GM21786 (cell line): ENCODE results near the gene VAC14.

Experiments
- ATAC-seq: cut with Tn5 transposase; IDR thresholded peaks from one replicate; pipeline ENCODE4 v1.9.1; 2021; ENCODE audit not compliant: unreplicated experiment

VAC14 gene

GRCh38 chr16:70665806-70666735 lies 134.9 kb downstream of the VAC14 start:
- no peak for ATAC-seq

DNA sequence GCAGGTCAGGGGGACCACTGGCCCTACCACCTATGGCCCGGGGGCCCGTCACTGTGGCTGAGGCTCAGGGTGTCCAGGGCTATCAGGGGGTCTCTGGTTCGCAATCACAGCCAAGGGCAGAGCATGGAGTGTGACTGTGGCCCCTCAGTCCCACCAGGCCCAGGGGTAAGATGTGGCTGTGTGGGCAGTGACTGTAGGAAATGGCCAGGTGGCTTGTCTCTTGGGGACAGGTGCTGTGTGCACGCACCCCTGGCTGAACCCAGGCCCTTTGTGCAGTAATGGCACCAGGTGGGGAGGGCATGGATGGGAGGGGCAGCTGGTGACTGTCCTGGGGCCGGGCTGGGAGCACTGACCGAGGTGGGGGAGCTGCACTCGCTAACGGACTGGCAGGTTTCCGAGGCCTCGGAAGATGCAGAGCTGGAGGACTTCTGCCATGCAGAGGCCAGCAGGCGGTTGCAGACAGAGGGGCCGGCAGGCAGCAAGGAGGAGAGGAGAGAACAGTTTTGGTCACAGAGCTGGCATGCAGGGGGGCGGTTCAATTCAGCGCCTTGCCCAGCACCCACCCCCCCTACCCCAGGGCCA lies 135.8 kb downstream of the VAC14 start:
- no peak for ATAC-seq

DNA sequence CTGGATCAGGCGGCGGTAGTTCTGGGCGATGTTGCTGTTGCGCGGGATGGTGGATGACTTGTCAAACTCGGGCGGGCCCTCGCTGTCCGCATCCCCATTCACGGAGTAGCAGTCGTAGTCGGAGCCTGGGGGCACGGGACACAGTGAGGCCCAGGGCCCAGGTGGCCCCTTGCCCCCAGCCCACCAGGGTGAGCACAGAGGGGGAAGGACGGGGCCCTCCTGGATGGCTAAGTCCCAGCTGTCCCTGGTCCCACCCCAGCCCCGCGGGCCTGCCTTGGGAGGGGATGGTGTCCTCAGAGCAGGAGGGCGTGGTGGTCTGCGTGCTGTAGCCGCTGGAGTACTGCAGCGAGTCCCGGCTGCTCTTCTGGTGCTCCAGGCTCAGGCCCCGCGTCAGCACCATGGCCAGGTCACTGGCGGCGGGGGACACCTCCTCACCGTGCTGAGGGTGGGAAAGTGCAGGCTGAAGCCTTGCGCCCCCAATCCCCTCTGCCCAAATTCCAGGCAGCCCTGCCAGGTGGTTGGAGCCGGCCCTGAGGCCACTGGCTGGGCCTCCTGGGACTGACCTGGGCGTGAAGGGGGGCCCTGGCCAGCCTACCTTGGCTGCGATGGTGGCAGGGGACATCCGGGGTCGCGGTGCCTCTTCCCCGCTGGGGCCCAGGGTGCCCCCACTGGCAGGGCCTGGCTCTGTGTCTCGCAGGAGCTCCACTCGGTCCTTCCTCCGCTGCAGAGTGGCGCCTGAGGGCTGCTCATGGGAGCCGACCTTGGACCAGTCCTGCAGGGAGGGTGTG lies 136.4 kb downstream of the VAC14 start:
- no peak for ATAC-seq

DNA sequence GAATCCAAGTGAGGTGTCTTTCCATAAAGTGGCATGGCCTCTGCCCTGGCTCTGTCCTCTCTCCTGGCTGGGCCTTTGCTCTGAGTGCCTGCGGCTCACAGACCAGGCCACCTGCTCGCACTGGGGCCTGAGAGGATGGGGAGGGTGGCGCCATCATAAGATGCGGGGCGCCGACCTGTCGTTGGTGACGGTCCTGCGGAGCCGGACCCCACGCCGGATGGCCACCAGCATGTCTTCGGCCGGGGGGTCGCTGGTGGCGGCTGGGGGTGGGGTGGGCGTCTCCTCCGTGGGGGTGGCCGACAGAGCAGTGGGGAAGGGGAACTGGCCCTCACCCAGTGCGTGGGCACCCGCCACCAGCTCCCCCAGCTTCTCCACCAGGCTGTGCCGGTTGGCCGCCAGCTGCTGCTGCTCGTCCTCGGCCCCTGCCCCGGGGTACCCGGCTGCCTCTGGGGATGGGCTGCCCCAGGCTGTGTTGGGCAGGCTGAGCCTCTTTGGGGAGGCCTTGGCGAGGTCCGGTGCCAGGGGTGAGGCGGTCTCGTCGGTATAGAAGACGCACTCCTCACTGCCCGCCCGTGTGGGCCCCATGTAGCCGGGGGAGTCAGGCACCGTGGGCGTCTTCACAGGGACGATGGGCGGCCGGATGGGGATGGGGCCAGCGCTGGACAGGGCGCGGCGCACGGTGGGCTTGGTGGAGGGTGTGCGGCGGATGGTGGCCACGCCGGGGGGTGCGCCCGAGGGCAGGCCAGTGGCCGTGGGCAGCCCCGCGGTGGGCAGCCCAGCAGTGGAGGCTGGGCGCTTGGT lies 137.2 kb downstream of the VAC14 start:
- ATAC-seq, result no peak

- no peak for ATAC-seq
These were observed 137.9 kb downstream of the VAC14 start for GRCh38 chr16:70662991-70663523.

DNA sequence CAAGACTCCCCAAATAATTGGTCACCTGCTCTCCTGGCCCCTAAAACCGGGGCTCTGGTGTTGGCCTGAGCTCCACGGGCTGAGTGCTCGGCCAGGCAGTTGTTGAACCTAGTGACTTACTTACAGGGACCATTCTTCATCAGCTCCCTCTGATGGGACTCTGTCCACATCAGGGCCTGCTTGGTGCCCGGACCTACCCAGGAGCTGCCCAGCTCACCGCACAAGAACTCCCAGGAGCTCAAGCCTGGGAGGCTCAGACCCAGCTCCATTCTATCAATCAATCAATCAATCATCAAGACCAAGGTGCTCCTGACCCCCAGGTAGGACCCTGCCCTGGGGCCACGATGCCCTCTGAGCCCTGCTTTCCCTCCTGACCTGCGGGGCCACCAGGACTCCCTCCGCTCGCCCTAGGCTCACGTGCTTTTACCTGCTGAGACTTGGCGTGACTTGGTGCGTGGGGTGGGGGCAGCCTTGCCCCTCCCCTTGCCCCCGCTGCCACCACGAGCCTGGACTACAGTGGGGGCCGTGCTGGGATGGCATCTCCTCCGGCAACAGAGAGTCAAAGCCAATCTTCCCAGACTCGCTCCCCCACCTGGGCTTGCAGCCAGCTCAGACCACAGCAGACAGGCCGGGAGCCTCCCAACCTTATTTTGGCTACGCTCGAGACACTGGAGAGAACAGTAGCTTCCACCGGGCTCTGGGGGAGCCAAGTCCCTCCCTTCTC lies 138.9 kb downstream of the VAC14 start:
- ATAC-seq, result no peak

- ATAC-seq, result no peak
These were observed 139.4 kb downstream of the VAC14 start for GRCh38 chr16:70661534-70661917.

DNA sequence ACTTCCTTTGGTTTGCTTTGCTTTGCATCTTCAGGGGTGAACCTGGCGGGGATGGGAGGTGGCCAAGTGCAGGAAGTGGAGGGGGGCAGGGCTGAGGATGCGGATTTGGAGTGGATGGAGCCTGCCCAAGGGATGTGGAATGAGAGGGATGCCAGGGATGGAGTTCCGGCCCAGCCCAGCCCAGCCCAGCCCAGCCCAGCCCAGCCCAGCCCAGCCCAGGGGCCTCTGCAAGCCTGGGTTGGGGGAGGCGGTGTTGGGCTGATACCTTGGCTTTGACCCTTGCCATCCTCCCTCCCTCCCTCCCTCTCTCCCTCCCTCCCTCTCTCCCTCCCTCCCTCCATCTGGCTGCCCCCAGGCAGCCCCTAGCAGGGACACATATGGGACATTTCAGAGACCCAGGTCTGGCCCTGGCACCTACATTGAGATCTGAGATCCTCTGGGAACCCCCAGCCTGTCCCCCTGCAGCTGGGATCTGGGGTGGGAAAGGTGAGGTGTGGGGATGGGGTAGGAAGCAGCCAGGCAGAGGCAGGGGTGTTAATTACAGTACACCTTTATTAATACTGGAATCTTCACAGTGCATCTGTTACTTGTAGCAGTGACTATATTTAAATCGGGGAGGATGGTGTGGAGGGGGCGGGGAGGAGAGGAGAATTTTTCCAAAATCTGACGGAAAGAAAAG lies 140.1 kb downstream of the VAC14 start:
- ATAC-seq, result no peak

DNA sequence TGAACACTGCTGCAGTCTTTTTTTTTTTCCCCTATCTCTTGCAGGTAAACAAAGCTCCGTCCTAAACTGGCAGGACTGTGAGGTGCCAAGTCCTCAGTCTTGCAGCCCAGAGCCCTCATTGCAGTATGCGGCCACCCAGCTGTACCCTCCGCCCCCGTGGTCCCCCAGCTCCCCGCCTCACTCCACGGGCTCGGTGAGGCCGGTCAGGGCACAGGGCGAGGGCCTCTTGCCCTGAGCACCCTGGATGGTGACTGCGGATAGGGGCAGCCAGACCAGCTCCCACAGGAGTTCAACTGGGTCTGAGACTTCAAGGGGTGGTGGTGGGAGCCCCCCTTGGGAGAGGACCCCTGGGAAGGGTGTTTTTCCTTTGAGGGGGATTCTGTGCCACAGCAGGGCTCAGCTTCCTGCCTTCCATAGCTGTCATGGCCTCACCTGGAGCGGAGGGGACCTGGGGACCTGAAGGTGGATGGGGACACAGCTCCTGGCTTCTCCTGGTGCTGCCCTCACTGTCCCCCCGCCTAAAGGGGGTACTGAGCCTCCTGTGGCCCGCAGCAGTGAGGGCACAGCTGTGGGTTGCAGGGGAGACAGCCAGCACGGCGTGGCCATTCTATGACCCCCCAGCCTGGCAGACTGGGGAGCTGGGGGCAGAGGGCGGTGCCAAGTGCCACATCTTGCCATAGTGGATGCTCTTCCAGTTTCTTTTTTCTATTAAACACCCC lies 140.8 kb downstream of the VAC14 start:
- ATAC-seq, result no peak

DNA sequence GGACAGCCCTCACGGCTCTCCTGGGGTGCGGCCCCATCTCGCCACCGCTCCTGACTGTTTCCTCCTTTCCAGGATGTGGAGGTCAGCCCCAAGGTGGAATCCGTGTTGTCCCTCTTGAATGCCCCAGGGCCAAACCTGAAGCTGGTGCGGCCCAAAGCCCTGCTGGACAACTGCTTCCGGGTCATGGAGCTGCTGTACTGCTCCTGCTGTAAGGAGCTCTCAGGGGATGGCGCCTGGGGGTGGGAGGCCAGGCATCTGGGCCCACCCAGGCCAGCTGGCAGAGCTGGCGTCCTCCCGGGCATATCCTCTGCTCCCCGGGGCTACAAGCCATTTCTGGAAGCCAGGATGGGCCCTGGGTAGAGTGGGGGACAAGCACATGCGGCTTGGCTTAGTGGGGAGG lies 141.4 kb downstream of the VAC14 start:
- no peak for ATAC-seq

DNA sequence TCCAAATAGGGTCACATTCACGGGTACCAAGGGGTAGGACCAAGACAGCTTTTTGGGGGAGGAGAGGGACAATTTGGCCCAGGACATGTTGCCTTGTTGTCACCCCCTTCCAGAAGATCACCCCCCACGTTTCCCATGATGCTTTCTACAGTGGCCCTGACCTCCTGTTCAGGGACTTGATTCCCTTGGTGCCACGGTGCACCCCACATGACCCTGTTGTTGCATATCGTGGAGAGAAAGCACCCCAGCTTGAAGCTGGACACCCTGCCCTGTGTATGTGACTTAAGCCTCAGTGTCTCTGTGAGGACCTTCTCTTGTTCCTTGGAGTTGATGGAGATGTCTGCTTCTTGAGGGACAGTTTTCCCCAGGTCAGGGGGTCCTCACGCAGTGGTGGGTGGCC lies 142.0 kb downstream of the VAC14 start:
- ATAC-seq, result no peak

DNA sequence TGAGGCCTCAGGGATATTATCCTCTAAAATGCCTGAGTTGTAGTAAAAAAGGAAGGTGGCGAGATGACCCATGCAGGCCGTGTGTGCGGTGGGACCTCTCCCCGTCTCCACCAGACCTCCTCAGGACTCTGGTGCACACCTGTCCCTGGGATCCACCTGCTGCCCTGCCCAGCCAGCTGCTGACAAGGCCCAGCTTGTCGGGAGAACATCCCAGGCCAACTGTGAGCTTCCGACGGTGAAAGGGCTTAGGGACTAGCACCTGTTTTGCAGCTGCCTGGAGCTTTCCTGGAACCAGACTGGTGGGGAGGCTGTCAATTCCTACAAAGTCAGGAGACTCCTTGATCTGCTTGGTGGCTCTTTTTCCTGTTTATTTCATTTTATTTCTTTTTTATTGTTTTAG lies 143.0 kb downstream of the VAC14 start:
- ATAC-seq, result no peak

- no peak for ATAC-seq
These were observed 144.2 kb downstream of the VAC14 start for GRCh38 chr16:70656712-70657263.

GRCh38 chr16:70656065-70656711 lies 144.8 kb downstream of the VAC14 start:
- ATAC-seq, result no peak

GRCh38 chr16:70653809-70654771 lies 146.9 kb downstream of the VAC14 start:
- ATAC-seq, result peak; percentile 68

DNA sequence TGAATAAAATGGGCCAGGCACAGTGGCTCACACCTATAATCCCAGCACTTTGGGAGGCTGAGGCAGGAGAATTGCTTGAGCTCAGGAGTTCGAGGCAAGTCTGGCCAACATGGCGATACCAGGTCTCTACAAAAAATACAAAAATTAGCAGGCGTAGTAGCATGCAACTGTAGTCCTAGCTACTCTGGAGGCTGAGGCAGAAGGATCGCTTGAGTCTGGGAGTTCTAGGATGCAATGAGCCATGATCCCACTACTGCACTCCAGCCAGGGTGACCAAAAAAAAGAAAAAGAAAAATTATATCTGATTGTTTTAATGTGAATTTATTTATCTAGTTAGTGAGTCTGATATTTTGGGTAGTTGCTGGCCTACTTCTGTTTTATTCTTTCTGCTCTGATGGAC lies 147.6 kb downstream of the VAC14 start:
- peak; percentile 12 for ATAC-seq

GRCh38 chr16:70652322-70652721 lies 148.6 kb downstream of the VAC14 start:
- no peak for ATAC-seq
